Esophagus squamous epithelium (tissue), 5 donors: ENCODE results near the gene RAD52. TPM values are rescaled to one million over a fixed set of nuclear protein-coding genes. Genes with fewer than 3 reads are reported as not detected.
"Not testable (repeated sequence)": the region's sequence is repeated elsewhere in the genome, so short reads cannot be mapped to it uniquely, and the experiment has no call there.

Source experiments
- DNase-seq: peaks from one replicate; lab custom pipeline; 2025; lab: John Stamatoyannopoulos, UW
- H3K27ac ChIP-seq, 4 donors: fragments of 200-600 bp; sonication (generic); one replicate each; pipeline ENCODE4 v1.5.1; 2016 to 2019; ENCODE audit warnings: mild to moderate bottlenecking in 1 of 4
- H3K27me3 ChIP-seq, 4 donors: fragments of 200-600 bp; sonication (generic); 1 replicate in 3 of 4; 2 replicates in 1 of 4; pipeline versions ENCODE4 v1.5.1 to v1.6.0; 2017 to 2021; ENCODE audit warnings: antibody characterized with exemption in 1 of 4
- H3K36me3 ChIP-seq, 3 donors: fragments of 200-600 bp; sonication (generic); one replicate each; pipeline ENCODE4 v1.5.1; 2016 to 2019
- H3K4me1 ChIP-seq, 3 donors: fragments of 200-600 bp; sonication (generic); one replicate each; pipeline ENCODE4 v1.5.1; 2017 to 2019
- H3K4me3 ChIP-seq, 4 donors: fragments of 200-600 bp; sonication (generic); 1 replicate in 3 of 4; 2 replicates in 1 of 4; pipeline ENCODE4 v1.5.1; 2016 to 2019; ENCODE audit warnings: mild to moderate bottlenecking in 2 of 4, moderate library complexity in 1 of 4
- H3K9me3 ChIP-seq, 3 donors: fragments of 200-600 bp; sonication (generic); one replicate each; pipeline ENCODE4 v1.5.1; 2016 to 2019
- CTCF ChIP-seq, 6 experiments: fragments of 450-650 bp in 4 of 6; fragments of 200-600 bp in 2 of 6; sonication (generic) in 2 of 6; IDR thresholded peaks; one replicate each; pipeline ENCODE4 v1.5.1; 2016 to 2019; ENCODE audit warnings: antibody characterized with exemption in 6 of 6, mild to moderate bottlenecking in 4 of 6, moderate library complexity in 4 of 6
- POLR2A ChIP-seq, 4 donors: fragments of 450-650 bp; IDR thresholded peaks; one replicate each; pipeline ENCODE4 v1.6.1; 2017; ENCODE audit warnings: antibody characterized with exemption in 4 of 4, mild to moderate bottlenecking in 4 of 4, moderate library complexity in 3 of 4
- WGBS, 2 donors: methylation state at CpG; one replicate each; pipeline ENCODE4 v1.1.5; 2018; 5-methylcytosine and 5-hydroxymethylcytosine counted together
- intact Hi-C: fragments of 100-400 bp; cut with DNase I; formaldehyde crosslinking; loops from one replicate; pipeline ENCODE4 v1.15.0; 2022
- total RNA-seq, 4 donors: library from RNA; depleted of rRNA; stranded (reverse); fragments of >200 nt; gene quantifications; one replicate each; pipeline ENCODE4 v1.1.0, GENCODE V29; 2016
- donor health status: DM: yes; HTN: yes; CAD: no.

RAD52 gene
- total RNA-seq, 4 donors from 2014 or later: 6.2 to 8.0 (median 7.5) TPM

GRCh38 chr12:946212-946611, 3.3 kb downstream of the RAD52 start:
- intact Hi-C loops: no loop called here

GRCh38 chr12:944211-944610, 5.3 kb downstream of the RAD52 start:
- intact Hi-C loops: no loop called here
- 57 to 73% methylated on average over 7 of the region's 7 CpGs for WGBS, 2 donors
- H3K36me3 ChIP-seq: peaks cover 0 to 58% (median 0%) of the 10 kb centered on the region in 3 donors
- no peak for DNase-seq
- H3K9me3 ChIP-seq: no peaks in the 10 kb centered on the region
- TF ChIP-seq CTCF (IDR thresholded peaks at IDR 0.05): no peak
- no peak for TF ChIP-seq POLR2A (IDR thresholded peaks at IDR 0.05)
- H3K4me1 ChIP-seq: peaks cover 0 to 24% (median 6%) of the 10 kb centered on the region in 3 donors
- H3K4me3 ChIP-seq: no peak overlapping the region
- no peak overlapping the region for H3K27ac ChIP-seq
- no peaks in the 10 kb centered on the region for H3K27me3 ChIP-seq

More at GRCh38 chr12:946212-946611, 3.3 kb downstream of the RAD52 start:
- DNase-seq: no peak
- no peaks in the 10 kb centered on the region for H3K27me3 ChIP-seq
- H3K36me3 ChIP-seq: peaks cover 0 to 41% (median 0%) of the 10 kb centered on the region in 3 donors
- no peaks in the 10 kb centered on the region for H3K9me3 ChIP-seq
- peaks cover 5 to 30% (median 6%) of the 10 kb centered on the region in 3 donors for H3K4me1 ChIP-seq
- TF ChIP-seq POLR2A (IDR thresholded peaks at IDR 0.05) (no peak), CTCF (IDR thresholded peaks at IDR 0.05) (no peak)
- H3K4me3 ChIP-seq: no peak overlapping the region
- H3K27ac ChIP-seq: no peak overlapping the region

GRCh38 chr12:943051-943450, 6.4 kb downstream of the RAD52 start:
- 83 to 94% methylated on average over 5 to 6 of the region's 6 CpGs for WGBS, 2 donors
- H3K27me3 ChIP-seq: no peaks in the 10 kb centered on the region
- intact Hi-C loops: no loop called here
- no peak overlapping the region for H3K27ac ChIP-seq
- no peaks in the 10 kb centered on the region for H3K9me3 ChIP-seq
- TF ChIP-seq POLR2A (IDR thresholded peaks at IDR 0.05) (no peak), CTCF (IDR thresholded peaks at IDR 0.05) (no peak)
- H3K36me3 ChIP-seq: peaks cover 0 to 68% (median 0%) of the 10 kb centered on the region in 3 donors
- no peak for DNase-seq
- H3K4me3 ChIP-seq: no peak overlapping the region
- H3K4me1 ChIP-seq: peaks cover 0 to 14% (median 0%) of the 10 kb centered on the region in 3 donors

GRCh38 chr12:938810-939209, 10.7 kb downstream of the RAD52 start:
- TF ChIP-seq CTCF (IDR thresholded peaks at IDR 0.05) (no peak), POLR2A (IDR thresholded peaks at IDR 0.05) (no peak)
- 92 to 94% methylated on average over 3 of the region's 3 CpGs for WGBS, 2 donors
- DNase-seq: no peak

GRCh38 chr12:936377-937345, 12.8 kb downstream of the RAD52 start:
- H3K27ac ChIP-seq: no peak overlapping the region
- intact Hi-C loops: no loop called here
- H3K4me1 ChIP-seq: no peaks in the 10 kb centered on the region
- no peak for DNase-seq
- H3K27me3 ChIP-seq: no peaks in the 10 kb centered on the region
- no peaks in the 10 kb centered on the region for H3K9me3 ChIP-seq
- TF ChIP-seq POLR2A (IDR thresholded peaks at IDR 0.05) (no peak), CTCF (IDR thresholded peaks at IDR 0.05) (no peak)
- no peak overlapping the region for H3K4me3 ChIP-seq
- 84 to 90% methylated on average over 7 to 8 of the region's 8 CpGs for WGBS, 2 donors
- peaks cover 0 to 59% (median 0%) of the 10 kb centered on the region in 3 donors for H3K36me3 ChIP-seq

More at GRCh38 chr12:938810-939209, 10.7 kb downstream of the RAD52 start:
- Histone ChIP-seq H3K4me3 (no peak overlapping the region), H3K36me3 (peaks cover 0 to 68% (median 0%) of the 10 kb centered on the region in 3 donors), H3K4me1 (no peaks in the 10 kb centered on the region), H3K27me3 (no peaks in the 10 kb centered on the region), H3K9me3 (no peaks in the 10 kb centered on the region), H3K27ac (no peak overlapping the region)
- intact Hi-C loops: no loop called here

- H3K27me3 ChIP-seq, H3K4me3 ChIP-seq, intact Hi-C loops, H3K27ac ChIP-seq, H3K9me3 ChIP-seq, H3K4me1 ChIP-seq, DNase-seq: not testable (repeated sequence)
- WGBS, 2 donors: 98 to 99% methylated on average over 12 of the region's 12 CpGs
- H3K36me3 ChIP-seq: peaks cover 0 to 61% (median 0%) of the 10 kb centered on the region in 3 donors
These were observed 13.6 kb downstream of the RAD52 start for GRCh38 chr12:935891-936290.
